SK-N-SH (cell line): ENCODE results near the gene LMAN2. TPM values are rescaled to one million over a fixed set of nuclear protein-coding genes. Genes with fewer than 3 reads are reported as not detected.

Experiments used
- CTCF ChIA-PET: fragments of 300-600, 350-600 bp; formaldehyde crosslinking; extraction: SDS; loops from one replicate; lab custom pipeline; 2021; lab: Yijun Ruan, JAX
- POLR2A ChIA-PET: fragments of 350-600 bp; sonication (Branson Sonifier 250); formaldehyde crosslinking; extraction: SDS; loops from one replicate; lab custom pipeline; 2020; ENCODE audit warnings: antibody characterized with exemption, inconsistent platforms; lab: Yijun Ruan, JAX
- DNase-seq: peaks from one replicate; pipeline ENCODE4 v3.0.0; 2012
- H2AFZ ChIP-seq: fragments of 200-600 bp; sonication (generic); 2 replicates; pipeline ENCODE4 v1.8.1; 2016; ENCODE audit warnings: antibody characterized with exemption, mild to moderate bottlenecking, low read depth
- H3F3A ChIP-seq: fragments of 200-600 bp; sonication (generic); replicated peaks from 2 replicates; pipeline ENCODE3; 2016; ENCODE audit warnings: antibody characterized with exemption, mild to moderate bottlenecking; ENCODE audit not compliant: insufficient read depth
- H3K27ac ChIP-seq, 2 experiments: fragments of 200-500 bp in 1 of 2; fragments of 200-600 bp in 1 of 2; sonication (Bioruptor generic) in 1 of 2; sonication (generic), shearing (Covaris generic) in 1 of 2; 2 replicates each; pipeline versions ENCODE4 v1.5.1 to v1.6.1; 2014 to 2016; ENCODE audit warnings: low read depth in 2 of 2, inconsistent platforms in 1 of 2, low read length in 1 of 2, mild to moderate bottlenecking in 1 of 2, mixed read lengths in 1 of 2
- H3K27me3 ChIP-seq: fragments of 200-600 bp; sonication (generic), shearing (Covaris generic); 2 replicates; pipeline ENCODE4 v1.6.1; 2016; ENCODE audit warnings: mixed run types; ENCODE audit not compliant: insufficient read depth
- H3K36me3 ChIP-seq, 2 experiments: fragments of 200-500 bp in 1 of 2; fragments of 200-600 bp in 1 of 2; sonication (Bioruptor generic) in 1 of 2; sonication (generic) in 1 of 2; replicated peaks in 1 of 2; 2 replicates each; pipeline versions ENCODE3 to v1.5.1; 2014 to 2016; ENCODE audit warnings: low read length in 1 of 2, mild to moderate bottlenecking in 1 of 2; ENCODE audit not compliant: insufficient read depth in 2 of 2, control insufficient read depth in 1 of 2
- H3K4me1 ChIP-seq, 2 experiments: fragments of 200-500 bp in 1 of 2; fragments of 200-600 bp in 1 of 2; sonication (Bioruptor generic) in 1 of 2; sonication (generic), shearing (Covaris generic) in 1 of 2; 2 replicates each; pipeline versions ENCODE4 v1.5.1 to v1.6.1; 2014 to 2016; ENCODE audit warnings: low read depth in 1 of 2, low read length in 1 of 2, mixed run types in 1 of 2; ENCODE audit not compliant: insufficient read depth in 2 of 2, control insufficient read depth in 1 of 2
- H3K4me2 ChIP-seq: fragments of 200-600 bp; sonication (generic), shearing (Covaris generic); 2 replicates; pipeline ENCODE4 v1.6.1; 2017; ENCODE audit warnings: mixed run types
- H3K4me3 ChIP-seq, 2 experiments: fragments of 200-500 bp in 1 of 2; fragments of 200-600 bp in 1 of 2; sonication (Bioruptor generic) in 1 of 2; sonication (generic), shearing (Covaris generic) in 1 of 2; 2 replicates each; pipeline versions ENCODE4 v1.5.1 to v1.8.1; 2014 to 2016; ENCODE audit warnings: low read depth in 2 of 2, inconsistent platforms in 1 of 2, low read length in 1 of 2, mild to moderate bottlenecking in 1 of 2, mixed read lengths in 1 of 2, moderate library complexity in 1 of 2
- H3K79me2 ChIP-seq: fragments of 200-600 bp; sonication (generic); 2 replicates; pipeline ENCODE4 v1.8.1; 2017; ENCODE audit warnings: mild to moderate bottlenecking; ENCODE audit not compliant: insufficient read depth
- H3K9ac ChIP-seq: fragments of 200-600 bp; sonication (generic); 2 replicates; pipeline ENCODE4 v1.6.1; 2017; ENCODE audit warnings: mixed run types
- H3K9me2 ChIP-seq: fragments of 200-600 bp; sonication (generic); 2 replicates; pipeline ENCODE4 v1.6.1; 2017; ENCODE audit warnings: mixed run types
- H3K9me3 ChIP-seq: fragments of 200-600 bp; sonication (generic); 2 replicates; pipeline ENCODE4 v1.6.1; 2017; ENCODE audit warnings: mixed run types, mild to moderate bottlenecking, moderate library complexity
- H4K20me1 ChIP-seq: fragments of 200-600 bp; sonication (generic); 2 replicates; pipeline ENCODE4 v1.6.1; 2017; ENCODE audit warnings: mild to moderate bottlenecking, mixed run types; ENCODE audit not compliant: insufficient read depth
- CHD2 ChIP-seq: fragments of 150-350 bp; IDR thresholded peaks from 2 replicates; pipeline ENCODE4 v1.6.1; 2018; ENCODE audit warnings: low read length; ENCODE audit not compliant: partially characterized antibody
- EZH2phosphoT487 ChIP-seq: fragments of 200-600 bp; sonication (generic); IDR thresholded peaks from 2 replicates; pipeline ENCODE4 v1.6.1; 2017; ENCODE audit warnings: low read depth, mixed run types, mild to moderate bottlenecking, antibody characterized with exemption, moderate library complexity, borderline replicate concordance
- GABPA ChIP-seq: IDR thresholded peaks from 2 replicates; pipeline ENCODE4 v1.4.0; 2012; ENCODE audit warnings: low read depth, mild to moderate bottlenecking
- GATA2 ChIP-seq: sonication (generic); formaldehyde crosslinking; IDR thresholded peaks from 2 replicates; pipeline ENCODE4 v1.5.0; 2020; ENCODE audit warnings: mild to moderate bottlenecking, missing genetic modification reagents
- IRF3 ChIP-seq: fragments of 150-350 bp; IDR thresholded peaks from 2 replicates; pipeline ENCODE4 v1.6.1; 2016; ENCODE audit warnings: mild to moderate bottlenecking, low read depth, low read length
- MEF2A ChIP-seq: IDR thresholded peaks from 2 replicates; pipeline ENCODE4 v1.4.0; 2012; ENCODE audit warnings: low read depth, borderline replicate concordance
- NRF1 ChIP-seq: IDR thresholded peaks from 2 replicates; pipeline ENCODE4 v1.6.1; 2012; ENCODE audit warnings: low read depth, mild to moderate bottlenecking, low read length
- POLR2AphosphoS5 ChIP-seq: IDR thresholded peaks from 2 replicates; pipeline ENCODE4 v1.6.1; 2012; ENCODE audit warnings: low read depth, low read length
- RAD21 ChIP-seq: IDR thresholded peaks from 2 replicates; pipeline ENCODE4 v1.6.1; 2012; ENCODE audit warnings: mild to moderate bottlenecking, low read length
- RCOR1 ChIP-seq: fragments of 150-350 bp; IDR thresholded peaks from 2 replicates; pipeline ENCODE4 v1.6.1; 2017; ENCODE audit warnings: antibody characterized with exemption, low read length
- SMC3 ChIP-seq: IDR thresholded peaks from 2 replicates; pipeline ENCODE4 v1.6.1; 2012; ENCODE audit warnings: low read depth, low read length, improper control_type of control experiment
- TCF12 ChIP-seq: IDR thresholded peaks from 2 replicates; pipeline ENCODE4 v1.4.0; 2012
- YY1 ChIP-seq: IDR thresholded peaks from 2 replicates; pipeline ENCODE4 v1.4.0; 2012; ENCODE audit warnings: low read depth, mild to moderate bottlenecking
- WGBS: methylation state at CpG from one replicate; pipeline ENCODE4 v1.1.6; 2017; ENCODE audit warnings: low lambda C conversion rate; 5-methylcytosine and 5-hydroxymethylcytosine counted together
- polyA plus RNA-seq, 3 experiments: library from polyadenylated mRNA; depleted of rRNA; stranded (reverse); fragments of >200 nt; gene quantifications; 2 replicates each; pipeline ENCODE4 v1.2.3, GENCODE V29; 2012
- TF ChIP-seq, protein P1 (sequence below): fragments of 200-600 bp; sonication (generic); IDR thresholded peaks from 2 replicates; pipeline ENCODE4 v1.6.1; 2017; ENCODE audit warnings: antibody characterized with exemption, mild to moderate bottlenecking, moderate library complexity
- TF ChIP-seq, protein P2 (sequence below): fragments of 150-350 bp; IDR thresholded peaks from 2 replicates; pipeline ENCODE4 v1.6.1; 2017; ENCODE audit warnings: antibody characterized with exemption, low read length, low read depth, borderline replicate concordance

Gene LMAN2
- polyA plus RNA-seq, 1 of the 3 experiments (the other 2 are of a cell fraction), result 500 TPM

GRCh38 chr5:177383181-177383580 lies 31.7 kb upstream of the LMAN2 start:
- WGBS, result 80% methylated on average over 7 of the region's 9 CpGs
- Histone ChIP-seq H3K79me2 (no peaks in the 10 kb centered on the region), H3K27ac (no peak overlapping the region), H3K9me3 (no peaks in the 10 kb centered on the region), H3K4me1 (peaks cover 0 to 7% of the 10 kb centered on the region in 2 experiments; a peak in 2 of 4 replicates), H3K9ac (no peak overlapping the region), H3F3A (peaks cover 4% of the 10 kb centered on the region), H4K20me1 (no peaks in the 10 kb centered on the region), H3K4me2 (no peak overlapping the region), H3K27me3 (no peaks in the 10 kb centered on the region), H3K36me3 (no peaks in the 10 kb centered on the region), H3K4me3 (no peak overlapping the region), H3K9me2 (no peaks in the 10 kb centered on the region), H2AFZ (no peak overlapping the region)
- DNase-seq, result no peak
- POLR2A ChIA-PET, result interaction anchor here (0.7 kb wide), 1 partner anchor 13 kb away, joined by 3 read pairs; no protein-coding TSS in a partner anchor
- CTCF ChIA-PET, result interaction anchor here (0.8 to 14.2 kb wide), 9 partner anchors 10 to 269 kb away, joined by 3 to 209 read pairs (median 4); no protein-coding TSS in a partner anchor
- TF ChIP-seq EZH2phosphoT487, result no peak
- TF ChIP-seq NRF1, result no peak

DNA sequence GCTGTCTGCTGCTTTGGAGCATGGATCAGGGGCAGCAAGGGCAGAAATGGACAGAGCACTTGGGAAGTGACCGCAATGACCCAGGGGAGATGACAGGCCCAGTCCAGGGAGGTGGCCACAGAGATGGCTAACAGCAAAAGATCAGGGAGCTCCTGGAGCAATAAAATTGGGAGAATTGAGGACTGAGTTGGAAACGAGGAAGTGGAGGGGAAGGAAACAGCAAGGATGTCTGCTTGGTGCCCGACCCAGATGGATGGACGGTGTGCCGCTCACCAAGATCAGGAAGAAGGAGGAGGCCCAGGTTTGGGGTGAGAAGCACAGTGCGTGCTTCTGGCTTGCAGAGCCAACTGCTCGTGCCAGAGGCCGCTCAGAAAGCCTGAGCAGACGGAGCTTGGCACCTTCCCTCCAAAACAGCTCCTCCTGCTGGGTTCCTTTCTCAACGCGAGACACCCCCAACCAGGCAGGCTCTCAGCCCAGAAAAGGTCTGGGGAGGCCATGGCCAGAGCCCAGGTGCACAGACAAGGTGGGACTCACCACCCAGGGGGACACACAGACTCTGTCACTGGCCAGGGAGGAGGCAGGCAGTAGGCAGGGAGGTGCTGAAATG lies 31.1 kb upstream of the LMAN2 start:
- 78% methylated on average over 11 of the region's 11 CpGs for WGBS
- no peaks in the 10 kb centered on the region for H3K9me2 ChIP-seq
- DNase-seq, result peak; percentile 56
- peaks cover 0 to 7% of the 10 kb centered on the region in 2 experiments; a peak in 2 of 4 replicates for H3K4me1 ChIP-seq
- H3K9ac ChIP-seq, result no peak overlapping the region
- no peak overlapping the region for H3K4me3 ChIP-seq
- H3K27me3 ChIP-seq, result no peaks in the 10 kb centered on the region
- no peaks in the 10 kb centered on the region for H3K9me3 ChIP-seq
- H3F3A ChIP-seq, result peaks cover 4% of the 10 kb centered on the region
- TF ChIP-seq, protein P1, sequence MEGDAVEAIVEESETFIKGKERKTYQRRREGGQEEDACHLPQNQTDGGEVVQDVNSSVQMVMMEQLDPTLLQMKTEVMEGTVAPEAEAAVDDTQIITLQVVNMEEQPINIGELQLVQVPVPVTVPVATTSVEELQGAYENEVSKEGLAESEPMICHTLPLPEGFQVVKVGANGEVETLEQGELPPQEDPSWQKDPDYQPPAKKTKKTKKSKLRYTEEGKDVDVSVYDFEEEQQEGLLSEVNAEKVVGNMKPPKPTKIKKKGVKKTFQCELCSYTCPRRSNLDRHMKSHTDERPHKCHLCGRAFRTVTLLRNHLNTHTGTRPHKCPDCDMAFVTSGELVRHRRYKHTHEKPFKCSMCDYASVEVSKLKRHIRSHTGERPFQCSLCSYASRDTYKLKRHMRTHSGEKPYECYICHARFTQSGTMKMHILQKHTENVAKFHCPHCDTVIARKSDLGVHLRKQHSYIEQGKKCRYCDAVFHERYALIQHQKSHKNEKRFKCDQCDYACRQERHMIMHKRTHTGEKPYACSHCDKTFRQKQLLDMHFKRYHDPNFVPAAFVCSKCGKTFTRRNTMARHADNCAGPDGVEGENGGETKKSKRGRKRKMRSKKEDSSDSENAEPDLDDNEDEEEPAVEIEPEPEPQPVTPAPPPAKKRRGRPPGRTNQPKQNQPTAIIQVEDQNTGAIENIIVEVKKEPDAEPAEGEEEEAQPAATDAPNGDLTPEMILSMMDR, result peak; percentile 27
- TF ChIP-seq TCF12 (no peak), RAD21 (peak; percentile 38), MEF2A (no peak), GABPA (no peak), POLR2AphosphoS5 (no peak), SMC3 (peak; percentile 26; the same call in 1 of the 2 replicates), RCOR1 (no peak), YY1 (no peak), CHD2 (no peak), IRF3 (no peak), NRF1 (no peak), GATA2 (no peak)
- TF ChIP-seq, protein P2, sequence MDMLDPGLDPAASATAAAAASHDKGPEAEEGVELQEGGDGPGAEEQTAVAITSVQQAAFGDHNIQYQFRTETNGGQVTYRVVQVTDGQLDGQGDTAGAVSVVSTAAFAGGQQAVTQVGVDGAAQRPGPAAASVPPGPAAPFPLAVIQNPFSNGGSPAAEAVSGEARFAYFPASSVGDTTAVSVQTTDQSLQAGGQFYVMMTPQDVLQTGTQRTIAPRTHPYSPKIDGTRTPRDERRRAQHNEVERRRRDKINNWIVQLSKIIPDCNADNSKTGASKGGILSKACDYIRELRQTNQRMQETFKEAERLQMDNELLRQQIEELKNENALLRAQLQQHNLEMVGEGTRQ, result no peak
- H2AFZ ChIP-seq, result no peak overlapping the region
- H3K27ac ChIP-seq, result no peak overlapping the region
- ChIA-PET POLR2A (interaction anchor here (0.7 kb wide), 1 partner anchor 13 kb away, joined by 3 read pairs; no protein-coding TSS in a partner anchor), CTCF (interaction anchor here (0.7 to 14.2 kb wide), 12 partner anchors 7 to 269 kb away, joined by 3 to 209 read pairs (median 4); no protein-coding TSS in a partner anchor)
- H3K79me2 ChIP-seq, result no peaks in the 10 kb centered on the region
- no peaks in the 10 kb centered on the region for H3K36me3 ChIP-seq
- no peaks in the 10 kb centered on the region for H4K20me1 ChIP-seq
- H3K4me2 ChIP-seq, result no peak overlapping the region
